Bronchial epithelial cell (primary cell): Measurements from ENCODE around the gene PHF21B. TPM values are rescaled to one million over a fixed set of nuclear protein-coding genes. Genes with fewer than 3 reads are reported as not detected.

Experiments
- DNase-seq: peaks from one replicate; pipeline ENCODE4 v3.0.0-alpha.2; 2010; ENCODE audit warnings: low read depth
- FAIRE-seq: peaks from 2 replicates; lab custom pipeline; 2011; peaks lifted over from hg19 to GRCh38; lab: Jason Lieb, UNC
- H3K27me3 ChIP-seq: 2 replicates; pipeline ENCODE4 v1.5.1; 2011; ENCODE audit warnings: low read length; ENCODE audit not compliant: control insufficient read depth, insufficient read depth
- H3K36me3 ChIP-seq: 2 replicates; pipeline ENCODE4 v1.5.1; 2011; ENCODE audit warnings: low read length; ENCODE audit not compliant: control insufficient read depth, insufficient read depth
- H3K4me3 ChIP-seq: 2 replicates; pipeline ENCODE4 v1.5.1; 2011; ENCODE audit warnings: mild to moderate bottlenecking, low read depth, low read length, control low read depth
- CTCF ChIP-seq: IDR thresholded peaks from 2 replicates; pipeline ENCODE4 v1.5.1; 2011; ENCODE audit warnings: mild to moderate bottlenecking, moderate library complexity, low read length, control low read depth, inconsistent platforms; ENCODE audit not compliant: insufficient read depth, severe bottlenecking
- total RNA-seq: library from RNA; depleted of rRNA; stranded (reverse); fragments of >200 nt; gene quantifications from 2 replicates; pipeline ENCODE4 v1.2.1, GENCODE V29; 2014

The PHF21B gene
- total RNA-seq, 1 donor from 2014 or later = not detected

GRCh38 chr22:45007391-45008185 is 2.2 kb downstream of the PHF21B start:
- no peaks in the 10 kb centered on the region for H3K36me3 ChIP-seq
- FAIRE-seq (no peak), DNase-seq (no peak)
- peaks cover 17% of the 10 kb centered on the region for H3K27me3 ChIP-seq
- peak overlapping the region; percentile 21 for H3K4me3 ChIP-seq
- no peak for TF ChIP-seq CTCF

GRCh38 chr22:45006964-45007390 is 2.8 kb downstream of the PHF21B start:
- peaks cover 15% of the 10 kb centered on the region for H3K27me3 ChIP-seq
- H3K4me3 ChIP-seq = no peak overlapping the region
- H3K36me3 ChIP-seq = no peaks in the 10 kb centered on the region
- TF ChIP-seq CTCF = no peak
- no peak for FAIRE-seq
- no peak for DNase-seq

- FAIRE-seq (no peak), DNase-seq (no peak)
- no peaks in the 10 kb centered on the region for H3K36me3 ChIP-seq
- no peak overlapping the region for H3K4me3 ChIP-seq
- H3K27me3 ChIP-seq = peaks cover 11% of the 10 kb centered on the region
- TF ChIP-seq CTCF = no peak
Observed at GRCh38 chr22:45006111-45006963, 3.5 kb downstream of the PHF21B start.

- DNase-seq (no peak), FAIRE-seq (no peak)
- Histone ChIP-seq H3K27me3 (peaks cover 5% of the 10 kb centered on the region), H3K36me3 (no peaks in the 10 kb centered on the region), H3K4me3 (no peak overlapping the region)
- no peak for TF ChIP-seq CTCF
Observed at GRCh38 chr22:45001653-45002052, 8.2 kb downstream of the PHF21B start.

- FAIRE-seq (no peak), DNase-seq (no peak)
- no peak for TF ChIP-seq CTCF
- Histone ChIP-seq H3K4me3 (no peak overlapping the region), H3K27me3 (no peaks in the 10 kb centered on the region), H3K36me3 (no peaks in the 10 kb centered on the region)
Observed at GRCh38 chr22:45000330-45000729, 9.5 kb downstream of the PHF21B start.
